ENCODE data around the gene KRTAP19-5. TPM values are rescaled to one million over a fixed set of nuclear protein-coding genes. Genes with fewer than 3 reads are reported as not detected.

KRTAP19-5 gene
- total and polyA plus RNA-seq, 2 donors (not counting 3 experiments of a cell fraction or from before 2014, with no cell fraction given): not detected

DNA sequence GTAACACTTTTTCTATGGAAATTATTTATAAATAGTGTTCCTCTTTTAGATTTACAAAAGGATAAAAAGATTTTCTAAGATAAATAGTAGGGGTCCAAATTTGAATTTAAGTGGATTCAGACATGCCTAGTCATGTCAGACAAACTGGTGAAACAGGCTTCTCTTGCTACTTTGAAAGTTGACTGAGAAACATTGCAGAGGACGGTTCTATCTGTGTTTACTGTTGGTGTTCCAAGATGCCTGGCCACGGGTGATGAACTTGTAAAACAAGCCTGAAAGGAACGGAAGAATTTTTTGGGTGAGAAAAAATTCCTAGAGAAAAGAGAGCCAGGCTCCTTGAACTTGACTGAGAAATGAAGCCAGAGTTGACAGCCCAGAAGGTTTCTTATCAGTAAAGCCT, 23.9 kb downstream of the KRTAP19-5 start:
- ChIA-PET POLR2A (no interaction called here), CTCF (no interaction called here)
- intact Hi-C loops (cut with micrococcal nuclease): no loop called here

More for the DNA sequence above, 23.9 kb downstream of the KRTAP19-5 start:
- Histone ChIP-seq H3K27me3 (ENCODE audit: control insufficient read depth in 2 of 2, insufficient read depth in 2 of 2, low read length in 2 of 2) (no peaks in the 10 kb centered on the region), H3K27ac (ENCODE audit: insufficient read depth, low read depth, low read length) (no peak overlapping the region), H3K9me3 (replicated peaks; ENCODE audit: control insufficient read depth, insufficient read depth, low read length) (no peaks in the 10 kb centered on the region), H3K36me3 (ENCODE audit: control insufficient read depth in 2 of 2, extremely low read depth in 1 of 2, insufficient read depth in 2 of 2, low read length in 2 of 2) (no peaks in the 10 kb centered on the region), H3K9ac (replicated peaks; ENCODE audit: extremely low read depth, insufficient read depth, low read length) (no peak overlapping the region), H2AFZ (ENCODE audit: low read depth, low read length) (no peak overlapping the region), H3K4me2 (ENCODE audit: insufficient read depth, low read length) (no peak overlapping the region), H3K79me2 (ENCODE audit: control insufficient read depth, insufficient read depth, low read length) (no peaks in the 10 kb centered on the region), H3K4me1 (ENCODE audit: control insufficient read depth, extremely low read depth, insufficient read depth, low read length) (no peaks in the 10 kb centered on the region), H4K20me1 (replicated peaks; ENCODE audit: control insufficient read depth, extremely low read depth, insufficient read depth, low read length) (no peaks in the 10 kb centered on the region), H3K4me3 (replicated peaks in 1 of 3; ENCODE audit: insufficient read depth in 1 of 3, low read depth in 1 of 3, low read length in 3 of 3) (no peak overlapping the region), H3K9me1 (replicated peaks; ENCODE audit: control insufficient read depth, extremely low read depth, insufficient read depth, low read length) (no peaks in the 10 kb centered on the region)
- dilution Hi-C loops (cut with MboI; ENCODE audit: extremely low pct_ligation_motif_present, low sequenced_read_pairs): no loop called here
- FAIRE-seq: no peak
- TF ChIP-seq MYC (IDR thresholded peaks at IDR 0.05; ENCODE audit: low read depth, low read length): no peak
- no peak for TF ChIP-seq GATA2 (IDR thresholded peaks at IDR 0.05; ENCODE audit: insufficient read depth, insufficient read length, low read depth, low read length)
- no peak for TF ChIP-seq EZH2 (IDR thresholded peaks at IDR 0.05; ENCODE audit: borderline replicate concordance, low read depth, low read length, severe bottlenecking)
- TF ChIP-seq, protein P1, sequence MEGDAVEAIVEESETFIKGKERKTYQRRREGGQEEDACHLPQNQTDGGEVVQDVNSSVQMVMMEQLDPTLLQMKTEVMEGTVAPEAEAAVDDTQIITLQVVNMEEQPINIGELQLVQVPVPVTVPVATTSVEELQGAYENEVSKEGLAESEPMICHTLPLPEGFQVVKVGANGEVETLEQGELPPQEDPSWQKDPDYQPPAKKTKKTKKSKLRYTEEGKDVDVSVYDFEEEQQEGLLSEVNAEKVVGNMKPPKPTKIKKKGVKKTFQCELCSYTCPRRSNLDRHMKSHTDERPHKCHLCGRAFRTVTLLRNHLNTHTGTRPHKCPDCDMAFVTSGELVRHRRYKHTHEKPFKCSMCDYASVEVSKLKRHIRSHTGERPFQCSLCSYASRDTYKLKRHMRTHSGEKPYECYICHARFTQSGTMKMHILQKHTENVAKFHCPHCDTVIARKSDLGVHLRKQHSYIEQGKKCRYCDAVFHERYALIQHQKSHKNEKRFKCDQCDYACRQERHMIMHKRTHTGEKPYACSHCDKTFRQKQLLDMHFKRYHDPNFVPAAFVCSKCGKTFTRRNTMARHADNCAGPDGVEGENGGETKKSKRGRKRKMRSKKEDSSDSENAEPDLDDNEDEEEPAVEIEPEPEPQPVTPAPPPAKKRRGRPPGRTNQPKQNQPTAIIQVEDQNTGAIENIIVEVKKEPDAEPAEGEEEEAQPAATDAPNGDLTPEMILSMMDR (IDR thresholded peaks at IDR 0.05; ENCODE audit: extremely low read depth in 1 of 2, insufficient read depth in 1 of 2, low read depth in 1 of 2, low read length in 2 of 2): no peak
- TF ChIP-seq FOS (IDR thresholded peaks at IDR 0.05; ENCODE audit: borderline replicate concordance, insufficient read depth, low read length): no peak
- TF ChIP-seq, protein P2, sequence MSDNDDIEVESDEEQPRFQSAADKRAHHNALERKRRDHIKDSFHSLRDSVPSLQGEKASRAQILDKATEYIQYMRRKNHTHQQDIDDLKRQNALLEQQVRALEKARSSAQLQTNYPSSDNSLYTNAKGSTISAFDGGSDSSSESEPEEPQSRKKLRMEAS (IDR thresholded peaks at IDR 0.05; ENCODE audit: insufficient read depth, insufficient read length): no peak
- no peak for TF ChIP-seq POLR2A (IDR thresholded peaks at IDR 0.05; ENCODE audit: low read depth, low read length)
- no peak for TF ChIP-seq POLR2AphosphoS5 (IDR thresholded peaks at IDR 0.05; ENCODE audit: insufficient read depth, low read depth, low read length)
- TF ChIP-seq JUN (IDR thresholded peaks at IDR 0.05; ENCODE audit: borderline replicate concordance, insufficient read depth, insufficient read length, low read depth): no peak
- DNase-seq (ENCODE audit: low read depth, low spot score): no peak
- BruUV-seq (replicated peaks): no TSS peak

All from endothelial cell of umbilical vein (primary cell).